NCI-H2029 (cell line): ENCODE results near the gene C1orf159.
A peak's percentile ranks its signal among the peaks of the same experiment; 100 is the strongest.
"Not testable (repeated sequence)": the region's sequence is repeated elsewhere in the genome, so short reads cannot be mapped to it uniquely, and the experiment has no call there.

Experiments
- DNase-seq: peaks from one replicate; lab custom pipeline; 2025; lab: John Stamatoyannopoulos, UW

Gene C1orf159

DNA sequence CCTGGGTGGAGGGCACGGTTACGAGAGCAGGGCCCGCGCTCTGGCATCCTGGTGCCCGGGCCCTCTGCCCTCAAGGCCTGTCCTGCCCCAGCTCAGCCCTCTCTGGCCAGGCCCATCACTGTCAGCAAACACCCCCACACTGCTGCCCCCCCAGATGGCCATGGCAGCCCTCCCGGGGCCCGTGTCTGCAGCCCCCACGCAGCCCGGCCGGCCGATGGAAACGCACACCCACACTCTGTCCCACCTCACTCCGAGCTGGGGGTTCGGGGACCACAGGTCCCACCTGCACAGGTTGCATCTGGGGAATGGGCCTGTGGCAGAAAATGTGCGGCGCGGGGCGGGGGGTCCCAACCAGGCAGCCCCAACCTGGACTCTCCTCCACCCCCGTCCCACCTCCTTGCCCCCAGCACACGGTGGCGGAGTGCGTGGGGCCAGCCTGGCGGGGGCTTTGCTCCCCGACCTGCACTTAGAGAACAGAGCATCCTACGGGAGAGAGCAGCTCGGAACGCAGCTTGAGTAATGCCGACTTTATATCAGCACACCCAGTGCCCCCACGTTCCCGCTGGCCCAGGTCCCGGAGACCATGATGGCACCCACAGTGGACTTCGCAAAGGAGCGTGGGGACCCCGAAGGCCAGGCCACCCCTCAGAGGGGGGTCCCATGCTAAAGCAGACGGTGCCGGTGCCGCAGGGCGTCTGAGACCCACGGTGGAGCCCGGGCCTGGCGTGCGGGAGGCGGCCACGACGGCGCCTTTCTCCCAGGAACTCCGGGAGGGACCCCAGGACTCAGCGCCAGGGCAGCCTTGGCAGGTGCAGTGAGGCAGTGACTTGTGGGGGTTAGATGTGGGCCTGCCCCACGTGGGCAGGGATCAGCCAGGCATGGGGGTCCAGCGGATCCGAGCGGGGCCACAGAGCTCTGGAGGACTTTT lies 34.3 kb downstream of the C1orf159 start:
- DNase-seq, result no peak

DNA sequence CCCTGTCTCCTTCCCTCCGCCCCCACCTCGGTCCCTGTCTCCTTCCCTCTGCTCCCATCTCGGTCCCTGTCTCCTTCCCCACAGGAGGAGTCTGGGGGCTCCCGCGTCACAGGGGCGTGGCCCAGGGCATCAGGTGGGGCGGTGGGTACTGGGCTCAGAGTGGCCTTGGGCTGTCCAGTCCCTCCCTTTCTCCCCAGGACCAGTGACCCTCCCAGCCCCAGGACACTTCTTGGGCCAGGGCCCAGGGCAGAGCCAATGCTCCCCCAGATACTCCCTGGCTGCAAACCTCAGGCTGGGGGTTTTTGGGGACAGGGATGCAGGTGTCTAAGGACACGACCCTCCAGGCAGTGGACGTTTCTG lies 35.0 kb downstream of the C1orf159 start:
- DNase-seq, result no peak

DNA sequence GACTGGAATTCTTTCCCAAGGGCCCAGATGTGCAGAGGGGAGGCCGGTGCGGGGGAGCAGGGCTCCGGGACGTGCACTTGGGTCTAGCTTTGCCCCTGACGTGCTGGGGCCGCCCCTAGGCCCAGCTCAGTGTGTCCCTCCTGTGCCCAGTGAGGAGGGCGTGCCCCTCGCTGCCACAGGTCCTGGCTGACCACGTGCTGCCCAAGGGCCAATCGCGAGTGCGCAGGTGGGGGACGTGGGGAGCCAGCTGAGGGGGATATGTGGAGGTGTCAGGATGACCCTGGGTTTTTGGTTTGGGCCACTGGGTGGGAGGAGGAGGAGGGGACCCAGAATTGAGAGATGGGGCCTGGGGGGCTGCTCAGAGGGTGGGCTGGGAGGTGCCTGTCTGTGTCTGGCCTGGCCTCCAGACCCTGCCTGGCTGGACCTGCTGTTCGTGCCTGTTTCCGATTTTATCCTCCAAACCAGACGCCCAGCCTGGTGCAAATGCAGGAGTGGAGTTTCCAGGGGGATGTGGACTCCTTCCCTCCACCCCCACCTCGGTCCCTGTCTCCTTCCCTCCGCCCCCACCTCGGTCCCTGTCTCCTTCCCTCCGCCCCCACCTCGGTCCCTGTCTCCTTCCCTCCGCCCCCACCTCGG lies 35.6 kb downstream of the C1orf159 start:
- DNase-seq, result no peak

DNA sequence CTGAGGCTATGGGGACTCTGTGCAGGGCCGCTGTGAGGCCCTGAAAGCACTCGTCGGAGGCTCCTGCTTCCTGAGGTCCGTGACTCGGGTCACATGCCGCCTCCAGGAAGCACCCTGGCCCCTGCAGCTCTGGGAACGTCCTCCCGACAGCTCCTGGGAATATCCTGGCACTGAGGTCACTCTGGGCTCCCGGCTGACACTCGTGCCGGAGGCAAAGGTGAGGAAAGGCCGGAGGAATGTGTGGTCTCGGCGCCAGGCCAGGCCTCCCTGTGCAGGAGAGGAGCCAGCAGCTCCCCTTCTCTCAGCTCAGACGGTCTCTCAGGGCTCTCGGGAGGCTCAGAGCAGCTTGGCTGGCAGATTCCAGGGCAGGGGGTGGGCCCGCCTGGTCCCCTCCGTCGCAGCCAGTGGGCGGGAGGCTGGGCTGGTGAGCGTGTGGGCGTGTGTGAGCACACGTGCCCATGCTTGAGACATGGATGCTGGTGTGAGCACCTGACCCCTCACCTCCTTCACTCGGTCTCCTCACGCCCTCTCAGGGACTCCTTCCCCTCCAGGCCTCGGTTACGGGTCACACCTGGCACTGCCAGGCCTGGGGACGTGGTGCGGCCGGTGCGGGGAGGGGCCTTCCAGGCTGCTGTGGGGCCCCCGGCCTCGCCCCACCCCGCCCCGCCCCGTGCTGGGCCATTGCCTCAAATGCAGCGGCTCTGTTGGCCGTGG lies 36.3 kb downstream of the C1orf159 start:
- no peak for DNase-seq

DNA sequence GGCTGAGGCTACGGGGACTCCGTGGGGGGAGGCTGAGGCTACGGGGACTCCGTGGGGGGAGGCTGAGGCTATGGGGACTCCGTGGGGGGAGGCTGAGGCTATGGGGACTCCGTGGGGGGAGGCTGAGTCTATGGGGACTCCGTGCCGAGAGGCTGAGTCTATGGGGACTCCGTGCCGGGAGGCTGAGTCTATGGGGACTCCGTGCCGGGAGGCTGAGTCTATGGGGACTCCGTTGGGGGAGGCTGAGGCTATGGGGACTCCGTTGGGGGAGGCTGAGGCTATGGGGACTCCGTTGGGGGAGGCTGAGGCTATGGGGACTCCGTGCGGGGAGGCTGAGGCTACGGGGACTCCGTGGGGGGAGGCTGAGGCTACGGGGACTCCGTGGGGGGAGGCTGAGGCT lies 38.5 kb downstream of the C1orf159 start:
- DNase-seq, result not testable (repeated sequence)

DNA sequence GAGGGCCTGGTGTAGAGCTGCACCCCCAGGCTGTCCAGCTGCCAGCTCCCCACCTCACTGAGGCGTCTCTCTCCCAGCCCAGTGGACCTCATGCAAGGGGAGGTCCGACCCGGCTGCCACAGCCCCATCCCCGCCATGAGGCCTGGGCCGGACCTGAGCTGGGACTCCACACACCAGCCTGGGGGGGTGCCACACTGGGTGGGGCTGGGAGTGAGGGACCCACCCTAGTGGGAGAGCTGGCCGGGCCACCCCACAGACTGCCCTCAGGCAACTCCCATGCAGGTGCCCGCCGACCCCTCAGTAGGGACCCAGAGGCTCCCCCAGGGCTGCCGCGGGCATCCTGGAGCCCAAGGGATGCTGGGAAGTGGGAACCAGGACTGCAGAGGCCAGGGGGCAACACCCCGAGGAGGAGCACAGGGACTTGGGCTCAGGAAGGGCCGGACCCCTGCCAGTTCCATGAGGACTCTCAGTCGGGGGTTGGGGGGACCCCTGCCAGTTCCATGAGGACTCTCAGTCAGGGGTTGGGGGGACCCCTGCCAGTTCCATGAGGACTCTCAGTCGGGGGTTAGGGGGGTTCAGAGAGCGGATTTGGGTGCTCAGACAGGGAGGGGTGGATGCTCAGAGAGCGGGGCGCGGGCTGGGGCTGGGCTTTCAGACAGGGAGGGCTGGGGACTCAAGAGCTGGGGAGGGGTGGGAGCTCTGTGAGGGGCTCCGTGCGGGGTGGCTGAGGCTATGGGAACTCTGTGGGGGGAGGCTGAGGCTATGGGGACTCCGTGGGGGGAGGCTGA lies 40.5 kb downstream of the C1orf159 start:
- DNase-seq, result no peak

DNA sequence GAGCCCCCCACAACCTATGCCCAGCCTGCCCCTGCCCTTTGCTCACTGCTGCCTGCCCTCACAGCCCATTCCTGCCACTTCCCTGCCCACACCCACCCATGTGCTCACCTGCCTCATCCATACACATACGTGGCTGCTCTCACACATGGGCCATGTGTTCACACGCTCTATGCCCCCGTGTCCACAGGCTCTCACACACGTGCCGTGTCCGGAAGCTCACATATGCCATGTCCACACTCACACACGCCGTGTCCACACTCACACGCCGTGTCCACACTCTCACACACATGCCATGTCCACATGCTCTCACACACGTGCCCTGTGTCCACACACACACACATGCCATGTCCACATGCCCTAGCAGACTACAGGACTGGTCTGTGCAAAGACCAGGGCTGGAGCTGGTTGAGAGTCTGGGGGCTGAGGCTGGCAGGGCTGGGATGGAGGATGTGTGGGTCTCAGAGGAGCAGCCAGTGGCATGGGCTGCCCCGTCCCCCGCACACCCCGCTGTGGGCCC lies 41.2 kb downstream of the C1orf159 start:
- no peak for DNase-seq

DNA sequence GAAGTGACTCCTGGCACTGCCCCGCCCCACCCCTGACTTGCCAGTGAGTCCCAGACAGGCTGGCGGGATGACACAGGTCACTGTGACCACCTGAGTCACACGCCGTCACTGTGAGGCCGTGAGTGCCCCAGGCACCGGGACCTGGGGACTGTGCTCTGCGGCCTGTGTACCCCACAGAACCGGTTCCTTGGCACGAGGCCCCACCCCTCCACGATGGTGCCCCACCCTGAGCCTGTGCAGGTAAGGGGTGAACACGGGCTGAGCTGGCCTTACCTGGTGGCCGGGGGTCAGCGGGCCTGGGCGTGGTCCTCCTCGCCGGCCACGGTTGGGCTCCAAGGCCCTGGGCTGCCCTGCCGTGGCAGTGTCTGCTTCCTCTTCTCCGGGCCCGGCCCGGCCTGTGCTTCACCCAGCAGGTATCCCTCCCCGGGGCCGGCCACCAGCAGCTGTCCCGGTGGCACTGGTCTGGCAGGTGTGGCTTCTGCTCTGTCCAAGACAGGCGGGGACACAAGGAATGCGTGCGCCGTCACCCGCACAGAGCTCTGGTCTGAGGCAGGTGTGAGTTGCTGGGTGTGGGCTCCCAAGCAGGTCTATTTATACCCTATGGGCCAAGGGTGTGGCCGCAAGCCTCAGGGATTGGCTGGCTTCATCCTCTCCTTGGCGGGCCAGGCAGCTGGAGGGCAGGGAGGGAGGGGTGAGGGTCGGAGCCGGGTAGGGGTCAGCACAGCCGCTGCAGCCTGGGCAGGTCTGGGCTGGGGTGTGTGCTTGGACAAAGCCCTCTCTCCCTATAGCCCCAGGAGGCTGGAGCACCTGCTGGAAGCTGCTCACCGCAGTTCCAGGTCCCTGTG lies 41.9 kb downstream of the C1orf159 start, which contains the start of gene RNF223:
RNF223 (minus strand) TSS at position 564 of the 845 bp plus-strand sequence. CDS start 1,740 bp downstream, outside the sequence.
- DNase-seq, result no peak

DNA sequence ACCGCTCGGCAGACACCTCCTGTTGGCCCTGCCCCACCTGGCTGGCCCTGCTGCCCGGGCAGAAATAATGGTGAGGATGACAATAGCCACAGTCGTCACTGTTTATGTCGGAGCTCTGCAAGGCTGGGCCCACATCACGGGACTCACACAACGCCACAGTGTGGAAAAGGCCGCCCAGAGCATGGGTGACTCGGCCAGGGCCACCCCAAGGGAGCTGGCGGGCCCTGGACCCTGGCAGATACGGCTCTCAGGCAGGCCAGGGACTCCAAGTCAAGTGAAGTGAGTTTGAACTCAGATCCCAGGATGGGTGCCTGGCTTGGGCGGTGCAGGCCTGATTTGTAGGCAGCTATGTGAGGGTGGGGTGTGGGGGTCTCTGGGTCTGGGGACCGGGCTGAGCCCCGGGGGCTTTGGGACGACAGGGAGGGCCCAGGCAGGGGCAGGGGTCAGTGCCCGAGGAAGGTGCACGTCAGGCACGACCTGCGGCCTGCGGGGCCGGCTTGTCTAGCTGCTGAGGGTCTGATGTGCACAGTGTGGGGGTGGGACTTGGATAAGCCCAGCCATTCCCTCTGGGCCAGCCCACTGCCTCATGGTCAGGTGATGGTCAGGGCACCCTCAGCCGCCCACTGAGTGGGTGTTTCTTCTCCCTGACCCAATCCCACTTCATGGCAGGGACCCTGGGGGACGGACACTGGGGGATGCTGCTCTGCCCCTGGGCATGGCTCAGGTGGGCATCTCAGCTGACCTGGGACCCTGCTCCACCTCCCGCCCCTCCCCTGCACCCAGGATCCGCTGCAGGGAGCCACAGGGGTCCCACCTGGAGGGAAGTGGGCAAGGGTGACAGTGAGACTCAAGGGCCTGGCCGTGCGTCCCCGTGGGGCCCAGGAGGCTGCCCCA lies 42.8 kb downstream of the C1orf159 start:
- no peak for DNase-seq

DNA sequence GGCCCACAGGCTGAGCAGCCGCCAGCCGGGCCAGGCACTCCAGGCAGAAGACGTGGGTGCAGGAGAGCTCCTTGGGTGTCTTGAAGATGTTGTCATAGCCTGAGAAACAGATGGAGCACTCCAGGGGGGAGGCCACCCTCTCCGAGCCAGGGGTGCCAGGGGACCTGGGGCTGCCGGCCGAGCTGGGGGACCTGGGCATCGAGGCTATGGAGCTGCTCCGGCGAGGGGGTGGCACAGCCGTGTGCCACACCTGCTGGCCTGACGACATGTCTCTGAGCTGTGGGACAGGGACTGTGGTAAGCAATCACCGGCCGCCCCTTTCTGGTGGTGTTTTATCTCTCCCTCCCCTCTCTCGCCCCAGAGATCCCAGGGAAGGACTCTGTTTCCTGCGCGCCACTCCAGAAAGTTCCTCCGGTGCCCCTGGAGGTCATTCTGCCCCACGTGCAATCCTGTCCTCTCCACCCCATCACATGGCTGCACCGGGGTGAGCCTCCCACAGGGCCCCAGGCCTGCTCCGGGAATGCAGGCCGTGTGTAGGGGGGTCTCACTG lies 43.5 kb downstream of the C1orf159 start:
- no peak for DNase-seq

DNA sequence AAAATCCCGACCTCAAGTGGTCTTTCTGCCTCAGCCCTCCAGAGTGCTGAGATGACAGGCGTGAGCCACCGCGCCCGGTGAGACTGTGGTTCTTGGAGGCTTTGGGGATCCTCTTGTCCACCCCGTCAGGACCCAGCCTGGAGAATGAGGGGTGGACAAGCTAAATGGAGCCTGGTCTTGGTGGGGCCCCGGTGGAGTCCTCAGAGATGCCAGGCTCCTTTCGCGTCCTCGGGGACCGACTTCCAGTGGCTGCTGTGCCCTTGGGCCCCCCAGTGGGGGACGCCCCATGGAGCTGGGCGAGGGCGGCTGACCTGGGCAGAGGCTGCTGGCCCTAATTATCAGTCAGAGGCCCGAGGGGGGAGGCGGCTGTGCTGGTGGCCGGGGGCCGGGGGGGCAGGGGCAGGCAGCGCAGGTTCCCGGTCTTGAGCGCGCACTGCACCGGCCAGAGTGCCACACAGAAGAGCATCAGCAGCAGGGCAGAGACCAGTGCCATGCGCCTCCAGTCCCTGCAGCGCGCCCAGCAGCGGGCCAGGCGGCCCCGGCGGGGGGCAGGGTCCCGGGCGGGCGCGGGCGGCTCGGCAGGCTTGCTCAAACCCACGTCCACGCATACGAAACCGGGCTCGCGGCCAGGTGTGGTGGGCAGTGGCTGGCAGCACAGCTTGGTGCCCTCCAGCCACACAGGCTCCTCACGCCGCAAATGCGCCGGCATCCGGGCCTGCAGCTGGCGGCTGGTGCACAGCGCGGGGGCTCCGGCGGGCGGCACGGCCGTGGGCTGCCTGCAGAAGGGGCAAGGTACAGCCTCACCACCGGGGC lies 44.2 kb downstream of the C1orf159 start:
- DNase-seq, result no peak

DNA sequence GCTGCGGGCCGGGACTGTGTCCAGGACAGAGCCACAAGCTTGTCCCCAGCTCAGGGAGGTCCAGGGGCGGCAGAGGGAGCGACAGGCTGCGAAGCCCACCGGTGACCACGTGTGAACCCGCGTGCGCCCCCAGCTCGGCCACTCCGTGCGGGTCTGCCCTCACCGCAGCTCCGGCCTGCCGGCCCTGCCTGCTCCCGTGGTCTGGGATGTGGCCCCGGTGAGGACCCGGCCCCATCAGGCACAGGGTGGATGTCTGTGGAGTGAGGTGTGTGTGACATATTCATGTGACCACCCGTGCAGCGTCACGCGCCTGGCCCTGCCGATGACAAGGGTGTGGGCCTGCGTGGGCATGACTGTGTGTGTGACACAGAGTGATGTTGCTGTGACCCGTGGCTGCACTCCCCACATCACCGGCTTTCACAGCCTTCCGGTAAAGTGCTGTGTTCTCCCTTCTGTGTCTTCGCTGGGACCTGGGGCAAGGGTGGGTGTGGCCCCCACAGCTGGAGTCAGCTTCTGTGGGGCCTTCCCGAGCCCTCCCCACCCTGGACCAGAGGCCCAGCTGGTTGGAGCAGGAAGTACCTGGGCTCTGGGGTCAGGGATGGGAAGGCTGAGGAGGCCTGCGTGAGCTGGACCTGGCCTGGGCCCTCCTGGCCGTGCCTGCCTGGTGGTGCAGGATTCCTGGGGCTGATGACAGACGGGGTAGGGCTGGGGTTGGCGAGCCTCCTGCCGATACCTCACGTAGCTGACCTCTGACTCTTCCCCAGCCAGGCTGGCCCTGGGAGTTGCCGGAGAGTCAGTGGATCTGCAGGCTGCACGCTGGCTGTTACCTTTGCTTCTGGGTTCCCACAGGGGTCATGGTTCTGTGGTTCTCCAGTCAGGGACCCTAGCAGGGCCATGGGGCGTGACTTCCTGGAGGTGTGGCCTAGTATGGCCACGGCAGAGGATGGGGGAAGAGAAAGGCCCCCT lies 45.9 kb downstream of the C1orf159 start:
- DNase-seq, result no peak

DNA sequence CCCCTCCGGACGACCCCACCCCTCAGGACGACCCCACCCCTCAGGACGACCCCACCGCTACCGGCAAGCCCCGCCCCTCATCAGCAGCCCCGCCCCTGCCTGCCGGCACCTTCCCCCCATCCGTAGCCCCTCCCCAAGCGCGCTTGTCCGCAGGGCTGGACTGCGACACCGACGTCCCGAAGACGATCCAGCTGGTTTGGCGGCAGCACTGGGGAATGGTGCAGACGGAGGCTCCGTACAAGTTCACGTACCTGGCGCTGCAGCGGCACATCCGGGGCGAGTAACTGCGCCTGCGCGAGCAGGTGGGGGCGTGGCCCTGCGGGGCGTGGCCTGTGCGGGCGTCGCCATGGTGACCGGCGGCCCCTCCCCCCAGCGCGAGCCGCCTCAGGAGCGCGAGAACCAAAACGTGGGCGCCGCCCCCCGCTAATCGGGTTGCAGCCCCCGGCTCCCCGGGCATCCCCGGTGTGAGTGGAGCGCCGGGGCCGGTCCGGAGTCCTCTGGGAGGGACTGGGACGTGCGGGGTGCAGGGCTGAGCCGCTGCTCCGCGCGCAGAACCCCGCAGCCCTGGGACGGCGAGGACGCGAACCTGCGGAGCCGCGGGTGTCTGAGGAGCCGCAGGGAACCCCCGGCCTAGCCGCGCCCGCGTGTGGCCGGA lies 46.7 kb downstream of the C1orf159 start:
- peak; percentile 51 for DNase-seq

DNA sequence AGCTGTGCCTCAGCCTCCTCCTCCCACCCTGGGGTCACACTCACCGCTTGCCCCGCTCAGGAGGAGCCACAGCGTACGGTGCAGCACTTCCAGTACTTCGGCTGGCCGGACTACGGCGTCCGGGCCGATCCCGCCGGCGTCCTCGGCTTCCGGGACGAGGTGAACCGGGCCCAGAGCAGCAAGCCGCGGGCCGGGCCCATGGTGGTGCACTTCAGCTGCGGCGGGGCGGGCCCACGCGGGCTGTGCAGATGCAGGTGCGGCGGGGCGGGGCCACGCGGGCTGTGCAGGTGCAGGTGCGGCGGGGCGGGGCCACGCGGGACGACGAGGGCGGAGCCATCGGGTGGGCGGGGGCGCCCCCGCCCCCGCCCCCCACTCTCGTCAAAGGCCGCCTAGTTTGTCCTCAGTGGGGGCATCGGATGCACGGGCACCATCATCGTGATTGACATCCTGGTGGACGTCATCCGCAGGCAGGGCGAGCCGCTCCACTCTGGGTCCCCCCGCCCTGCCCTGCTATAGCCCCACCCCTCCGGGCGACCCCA lies 47.3 kb downstream of the C1orf159 start:
- peak; percentile 46 for DNase-seq

DNA sequence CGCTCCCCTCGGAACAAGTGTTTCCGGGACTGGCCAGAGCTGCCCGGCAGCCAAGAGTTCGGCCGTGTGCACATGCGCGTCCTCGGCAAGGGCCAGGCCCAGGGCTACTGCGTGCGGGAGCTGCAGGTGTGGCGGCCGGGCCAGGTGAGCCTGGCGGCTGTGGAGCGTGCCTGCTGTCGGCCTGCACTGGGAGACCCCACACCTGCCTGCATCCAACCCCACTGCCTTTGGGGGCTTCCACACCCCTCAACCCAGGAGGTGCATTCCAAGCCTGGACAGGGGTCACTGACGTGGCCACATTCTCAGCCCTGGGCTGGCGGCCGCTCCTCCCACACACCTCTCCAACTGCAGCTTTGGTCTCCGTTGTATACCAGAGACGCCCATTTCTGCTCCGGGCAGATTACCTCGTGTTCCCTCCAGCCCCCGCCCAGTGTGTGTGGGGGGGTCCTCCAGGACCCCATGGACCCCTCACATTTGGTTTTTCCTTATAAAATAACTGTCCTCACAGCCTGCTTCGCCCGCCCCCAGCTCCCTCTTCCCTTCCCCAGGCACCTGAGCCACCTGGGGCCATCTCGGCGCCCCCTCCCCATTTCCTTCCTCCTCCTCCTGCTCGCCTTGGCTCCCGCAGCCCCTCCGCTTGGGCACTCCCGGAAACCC lies 47.9 kb downstream of the C1orf159 start:
- peak; percentile 18 for DNase-seq

DNA sequence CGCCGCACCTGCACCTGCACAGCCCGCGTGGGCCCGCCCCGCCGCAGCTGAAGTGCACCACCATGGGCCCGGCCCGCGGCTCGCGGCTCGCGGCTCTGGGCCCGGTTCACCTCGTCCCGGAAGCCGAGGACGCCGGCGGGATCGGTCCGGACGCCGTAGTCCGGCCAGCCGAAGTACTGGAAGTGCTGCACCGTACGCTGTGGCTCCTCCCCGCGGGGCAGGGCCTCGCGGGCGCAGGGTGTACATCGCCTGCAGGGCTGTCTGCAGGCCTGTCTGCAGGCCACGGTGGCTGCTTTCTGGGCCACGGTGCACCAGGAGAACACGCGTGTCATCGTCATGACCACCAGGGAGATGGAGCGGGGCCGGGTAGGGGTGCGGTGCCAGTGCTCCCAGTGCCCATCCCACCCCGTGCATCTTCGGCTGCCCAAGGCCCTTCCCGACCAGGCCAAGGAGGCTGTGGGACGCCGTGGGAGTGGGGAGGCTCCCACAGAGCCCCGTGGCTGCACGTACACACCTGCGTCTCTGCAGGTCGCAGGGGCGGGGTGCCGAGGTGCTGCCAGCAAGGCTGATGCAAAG lies 48.5 kb downstream of the C1orf159 start:
- no peak for DNase-seq
